ENCODE data around the gene OR10J5.

DNA sequence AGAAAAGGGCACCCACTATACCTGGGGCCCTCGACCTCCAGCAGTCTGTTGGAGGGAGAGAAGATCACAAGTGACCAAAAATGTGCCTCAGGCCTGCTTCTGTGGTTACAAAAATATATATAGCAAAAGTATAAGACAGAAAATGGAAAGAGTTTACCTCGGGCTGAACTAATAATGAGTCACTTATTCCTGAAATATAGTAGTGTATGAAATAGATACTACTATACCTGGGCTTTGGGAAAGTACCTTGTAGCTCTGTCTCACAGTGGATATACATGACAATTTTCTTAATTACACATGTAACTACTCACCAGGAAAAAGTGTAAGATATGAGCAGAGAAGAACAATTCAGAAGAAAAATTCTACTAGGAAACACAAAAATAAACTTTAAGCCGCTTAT lies 44.5 kb upstream of the OR10J5 start:
- TF ChIP-seq, protein P1, sequence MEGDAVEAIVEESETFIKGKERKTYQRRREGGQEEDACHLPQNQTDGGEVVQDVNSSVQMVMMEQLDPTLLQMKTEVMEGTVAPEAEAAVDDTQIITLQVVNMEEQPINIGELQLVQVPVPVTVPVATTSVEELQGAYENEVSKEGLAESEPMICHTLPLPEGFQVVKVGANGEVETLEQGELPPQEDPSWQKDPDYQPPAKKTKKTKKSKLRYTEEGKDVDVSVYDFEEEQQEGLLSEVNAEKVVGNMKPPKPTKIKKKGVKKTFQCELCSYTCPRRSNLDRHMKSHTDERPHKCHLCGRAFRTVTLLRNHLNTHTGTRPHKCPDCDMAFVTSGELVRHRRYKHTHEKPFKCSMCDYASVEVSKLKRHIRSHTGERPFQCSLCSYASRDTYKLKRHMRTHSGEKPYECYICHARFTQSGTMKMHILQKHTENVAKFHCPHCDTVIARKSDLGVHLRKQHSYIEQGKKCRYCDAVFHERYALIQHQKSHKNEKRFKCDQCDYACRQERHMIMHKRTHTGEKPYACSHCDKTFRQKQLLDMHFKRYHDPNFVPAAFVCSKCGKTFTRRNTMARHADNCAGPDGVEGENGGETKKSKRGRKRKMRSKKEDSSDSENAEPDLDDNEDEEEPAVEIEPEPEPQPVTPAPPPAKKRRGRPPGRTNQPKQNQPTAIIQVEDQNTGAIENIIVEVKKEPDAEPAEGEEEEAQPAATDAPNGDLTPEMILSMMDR (IDR thresholded peaks at IDR 0.05; ENCODE audit: low read depth, low read length, missing input control) = no peak
- TF ChIP-seq RAD21 (IDR thresholded peaks at IDR 0.05) = no peak
- TF ChIP-seq, protein P2, sequence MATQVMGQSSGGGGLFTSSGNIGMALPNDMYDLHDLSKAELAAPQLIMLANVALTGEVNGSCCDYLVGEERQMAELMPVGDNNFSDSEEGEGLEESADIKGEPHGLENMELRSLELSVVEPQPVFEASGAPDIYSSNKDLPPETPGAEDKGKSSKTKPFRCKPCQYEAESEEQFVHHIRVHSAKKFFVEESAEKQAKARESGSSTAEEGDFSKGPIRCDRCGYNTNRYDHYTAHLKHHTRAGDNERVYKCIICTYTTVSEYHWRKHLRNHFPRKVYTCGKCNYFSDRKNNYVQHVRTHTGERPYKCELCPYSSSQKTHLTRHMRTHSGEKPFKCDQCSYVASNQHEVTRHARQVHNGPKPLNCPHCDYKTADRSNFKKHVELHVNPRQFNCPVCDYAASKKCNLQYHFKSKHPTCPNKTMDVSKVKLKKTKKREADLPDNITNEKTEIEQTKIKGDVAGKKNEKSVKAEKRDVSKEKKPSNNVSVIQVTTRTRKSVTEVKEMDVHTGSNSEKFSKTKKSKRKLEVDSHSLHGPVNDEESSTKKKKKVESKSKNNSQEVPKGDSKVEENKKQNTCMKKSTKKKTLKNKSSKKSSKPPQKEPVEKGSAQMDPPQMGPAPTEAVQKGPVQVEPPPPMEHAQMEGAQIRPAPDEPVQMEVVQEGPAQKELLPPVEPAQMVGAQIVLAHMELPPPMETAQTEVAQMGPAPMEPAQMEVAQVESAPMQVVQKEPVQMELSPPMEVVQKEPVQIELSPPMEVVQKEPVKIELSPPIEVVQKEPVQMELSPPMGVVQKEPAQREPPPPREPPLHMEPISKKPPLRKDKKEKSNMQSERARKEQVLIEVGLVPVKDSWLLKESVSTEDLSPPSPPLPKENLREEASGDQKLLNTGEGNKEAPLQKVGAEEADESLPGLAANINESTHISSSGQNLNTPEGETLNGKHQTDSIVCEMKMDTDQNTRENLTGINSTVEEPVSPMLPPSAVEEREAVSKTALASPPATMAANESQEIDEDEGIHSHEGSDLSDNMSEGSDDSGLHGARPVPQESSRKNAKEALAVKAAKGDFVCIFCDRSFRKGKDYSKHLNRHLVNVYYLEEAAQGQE (IDR thresholded peaks at IDR 0.05) = no peak
- TF ChIP-seq ZBTB33 (IDR thresholded peaks at IDR 0.05) = no peak
- TF ChIP-seq, protein P3, sequence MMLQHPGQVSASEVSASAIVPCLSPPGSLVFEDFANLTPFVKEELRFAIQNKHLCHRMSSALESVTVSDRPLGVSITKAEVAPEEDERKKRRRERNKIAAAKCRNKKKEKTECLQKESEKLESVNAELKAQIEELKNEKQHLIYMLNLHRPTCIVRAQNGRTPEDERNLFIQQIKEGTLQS (IDR thresholded peaks at IDR 0.05) = no peak
- no peak for TF ChIP-seq TAF1 (conservative IDR thresholded peaks at IDR 0.05)
- no peak for TF ChIP-seq MAX (IDR thresholded peaks at IDR 0.05)
- TF ChIP-seq GABPA (IDR thresholded peaks at IDR 0.05 in 1 of 2, conservative IDR thresholded peaks at IDR 0.05 in 1 of 2) = no peak
- no peak for TF ChIP-seq SP1 (IDR thresholded peaks at IDR 0.05)
- TF ChIP-seq YY1 (IDR thresholded peaks at IDR 0.05) = no peak
- TF ChIP-seq HNF4G (IDR thresholded peaks at IDR 0.05) = no peak
- TF ChIP-seq JUND (IDR thresholded peaks at IDR 0.05) = no peak
